ENCODE results near the gene NOX4.

DNA sequence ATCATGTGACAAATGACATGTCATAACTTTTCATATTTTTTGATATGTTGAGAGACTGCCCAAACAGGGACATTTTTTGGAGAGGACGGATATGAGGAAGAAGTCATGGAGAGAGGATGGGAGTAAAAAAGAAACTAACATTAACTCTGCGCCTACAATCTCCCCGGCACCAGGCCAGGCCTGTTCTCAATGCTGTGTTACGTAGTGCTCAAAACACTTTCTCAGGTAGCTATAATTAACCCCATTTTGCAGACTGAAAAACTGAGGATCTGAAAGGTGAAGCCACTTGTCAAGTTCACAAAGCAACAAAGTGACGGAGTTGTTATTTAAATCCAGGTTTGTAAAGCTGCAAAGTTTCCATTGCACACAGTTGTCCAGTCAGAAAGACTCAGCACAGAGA lies 17.4 kb upstream of the NOX4 start:
- TF ChIP-seq, protein P1, sequence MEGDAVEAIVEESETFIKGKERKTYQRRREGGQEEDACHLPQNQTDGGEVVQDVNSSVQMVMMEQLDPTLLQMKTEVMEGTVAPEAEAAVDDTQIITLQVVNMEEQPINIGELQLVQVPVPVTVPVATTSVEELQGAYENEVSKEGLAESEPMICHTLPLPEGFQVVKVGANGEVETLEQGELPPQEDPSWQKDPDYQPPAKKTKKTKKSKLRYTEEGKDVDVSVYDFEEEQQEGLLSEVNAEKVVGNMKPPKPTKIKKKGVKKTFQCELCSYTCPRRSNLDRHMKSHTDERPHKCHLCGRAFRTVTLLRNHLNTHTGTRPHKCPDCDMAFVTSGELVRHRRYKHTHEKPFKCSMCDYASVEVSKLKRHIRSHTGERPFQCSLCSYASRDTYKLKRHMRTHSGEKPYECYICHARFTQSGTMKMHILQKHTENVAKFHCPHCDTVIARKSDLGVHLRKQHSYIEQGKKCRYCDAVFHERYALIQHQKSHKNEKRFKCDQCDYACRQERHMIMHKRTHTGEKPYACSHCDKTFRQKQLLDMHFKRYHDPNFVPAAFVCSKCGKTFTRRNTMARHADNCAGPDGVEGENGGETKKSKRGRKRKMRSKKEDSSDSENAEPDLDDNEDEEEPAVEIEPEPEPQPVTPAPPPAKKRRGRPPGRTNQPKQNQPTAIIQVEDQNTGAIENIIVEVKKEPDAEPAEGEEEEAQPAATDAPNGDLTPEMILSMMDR (IDR thresholded peaks at IDR 0.05; ENCODE audit: low read depth, low read length, poor library complexity, severe bottlenecking), result no peak
- TF ChIP-seq EZH2phosphoT487 (IDR thresholded peaks at IDR 0.05; ENCODE audit: borderline replicate concordance, low read length), result no peak

All from DOHH2 (cell line).